ENCODE results near the gene RETREG3. TPM values are rescaled to one million over a fixed set of nuclear protein-coding genes. Genes with fewer than 3 reads are reported as not detected.

The RETREG3 gene
- total RNA-seq, 1 experiment from 2014 or later, result 46.0 TPM

DNA sequence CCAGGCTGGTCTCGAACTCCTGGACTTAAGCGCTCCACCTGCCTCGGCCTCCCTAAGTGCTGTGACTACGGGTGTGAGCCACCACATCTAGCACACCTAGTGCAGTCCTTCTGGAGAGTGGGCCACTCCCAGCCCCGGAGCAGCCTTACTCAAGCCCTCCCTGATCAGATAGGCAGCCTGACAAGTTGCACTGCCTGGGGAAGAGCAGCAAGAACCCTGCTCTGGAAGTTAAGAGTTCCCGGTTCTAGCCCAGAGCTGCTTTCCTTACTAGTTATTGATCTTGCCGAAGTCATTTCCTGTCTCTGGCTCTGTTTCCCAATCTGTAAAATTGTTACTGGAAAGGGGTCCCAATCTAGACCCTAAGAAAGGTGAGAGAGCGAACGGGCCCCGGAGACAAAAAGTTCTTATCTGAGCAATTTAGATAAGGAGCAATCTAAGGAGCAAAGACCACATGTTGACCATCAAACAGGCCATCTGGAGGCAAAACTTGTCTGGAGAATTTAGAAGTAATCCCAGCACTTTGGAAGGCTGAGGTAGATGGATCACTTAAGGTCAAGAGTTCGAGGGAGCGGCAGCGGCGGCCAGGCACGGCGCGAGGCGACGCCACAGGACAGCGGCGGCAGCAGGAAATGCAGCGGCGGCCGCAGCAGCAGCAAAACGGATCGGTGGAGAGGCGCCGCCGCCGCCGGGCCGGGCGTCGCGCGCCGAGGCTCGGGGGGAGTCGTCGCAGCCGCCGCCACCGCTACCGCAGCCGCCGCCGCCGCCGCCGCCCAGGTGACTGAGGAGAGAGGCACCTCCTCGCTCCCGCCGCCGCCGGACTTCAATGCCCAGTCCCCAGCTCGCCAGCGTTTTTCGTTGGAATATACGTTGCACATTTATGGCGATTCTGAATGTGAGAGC is 77.5 kb downstream of the RETREG3 start:
- Mint-ChIP-seq H3K36me3 (ENCODE audit: insufficient read depth, unreplicated experiment) (peaks cover 2% of the 10 kb centered on the region), H3K9me3 (ENCODE audit: unreplicated experiment) (no peaks in the 10 kb centered on the region), H3K4me3 (ENCODE audit: unreplicated experiment) (peak overlapping the region; percentile 69), H3K27me3 (ENCODE audit: insufficient read depth, unreplicated experiment) (no peaks in the 10 kb centered on the region), H3K4me1 (ENCODE audit: insufficient read depth, unreplicated experiment) (peaks cover 18% of the 10 kb centered on the region), H3K27ac (ENCODE audit: low read depth, unreplicated experiment) (no peak overlapping the region)
- POLR2A ChIA-PET, result interaction anchor here (0.6 to 4.4 kb wide), 7 partner anchors 13 to 784 kb away, joined by 3 to 43 read pairs (median 4); partner anchors contain the start of genes RETREG3 and TUBG1
- DNase-seq (ENCODE audit: unreplicated experiment), result peak; percentile 58
- CTCF ChIA-PET, result interaction anchor here (0.6 to 2.1 kb wide), 6 partner anchors 13 to 586 kb away, joined by 3 to 10 read pairs (median 4); no protein-coding TSS in a partner anchor
- intact Hi-C loops (cut with micrococcal nuclease), result no loop called here
- no TSS peak for BruUV-seq (replicated peaks)
- TF ChIP-seq, protein P1, sequence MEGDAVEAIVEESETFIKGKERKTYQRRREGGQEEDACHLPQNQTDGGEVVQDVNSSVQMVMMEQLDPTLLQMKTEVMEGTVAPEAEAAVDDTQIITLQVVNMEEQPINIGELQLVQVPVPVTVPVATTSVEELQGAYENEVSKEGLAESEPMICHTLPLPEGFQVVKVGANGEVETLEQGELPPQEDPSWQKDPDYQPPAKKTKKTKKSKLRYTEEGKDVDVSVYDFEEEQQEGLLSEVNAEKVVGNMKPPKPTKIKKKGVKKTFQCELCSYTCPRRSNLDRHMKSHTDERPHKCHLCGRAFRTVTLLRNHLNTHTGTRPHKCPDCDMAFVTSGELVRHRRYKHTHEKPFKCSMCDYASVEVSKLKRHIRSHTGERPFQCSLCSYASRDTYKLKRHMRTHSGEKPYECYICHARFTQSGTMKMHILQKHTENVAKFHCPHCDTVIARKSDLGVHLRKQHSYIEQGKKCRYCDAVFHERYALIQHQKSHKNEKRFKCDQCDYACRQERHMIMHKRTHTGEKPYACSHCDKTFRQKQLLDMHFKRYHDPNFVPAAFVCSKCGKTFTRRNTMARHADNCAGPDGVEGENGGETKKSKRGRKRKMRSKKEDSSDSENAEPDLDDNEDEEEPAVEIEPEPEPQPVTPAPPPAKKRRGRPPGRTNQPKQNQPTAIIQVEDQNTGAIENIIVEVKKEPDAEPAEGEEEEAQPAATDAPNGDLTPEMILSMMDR (IDR thresholded peaks at IDR 0.05; ENCODE audit: unreplicated experiment), result peak; percentile 38

DNA sequence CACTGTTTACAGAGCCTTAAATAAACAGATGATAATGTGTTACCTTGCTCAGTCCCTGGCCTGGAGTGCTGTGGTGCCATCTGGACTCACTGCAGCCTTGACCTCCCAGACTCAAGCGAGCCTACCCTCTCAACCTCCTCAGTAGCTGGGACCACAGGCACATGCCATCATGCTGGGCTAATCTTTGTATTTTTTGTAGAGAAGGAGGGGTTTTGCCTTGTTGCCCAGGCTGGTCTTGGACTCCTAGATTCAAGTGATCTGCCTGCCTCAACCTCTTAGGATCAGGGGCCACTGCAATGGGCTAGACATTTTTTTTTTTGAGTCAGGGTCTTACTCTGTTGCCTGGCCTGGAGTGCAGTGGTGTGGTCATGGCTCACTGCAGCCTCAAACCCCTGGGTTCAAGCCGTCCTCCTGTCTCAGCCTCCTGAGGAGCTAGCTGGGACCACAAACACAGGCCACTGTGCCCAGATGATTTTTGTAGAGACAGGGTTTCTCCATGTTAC is 78.2 kb downstream of the RETREG3 start:
- DNase-seq (ENCODE audit: unreplicated experiment), result no peak
- CTCF ChIA-PET, result interaction anchor here (0.6 to 2.1 kb wide), 7 partner anchors 9 to 210 kb away, joined by 3 to 10 read pairs (median 4); partner anchors contain the start of gene PSMC3IP
- Mint-ChIP-seq H3K27ac (ENCODE audit: low read depth, unreplicated experiment) (no peak overlapping the region), H3K9me3 (ENCODE audit: unreplicated experiment) (no peaks in the 10 kb centered on the region), H3K4me3 (ENCODE audit: unreplicated experiment) (no peak overlapping the region), H3K4me1 (ENCODE audit: insufficient read depth, unreplicated experiment) (peaks cover 18% of the 10 kb centered on the region), H3K27me3 (ENCODE audit: insufficient read depth, unreplicated experiment) (no peaks in the 10 kb centered on the region), H3K36me3 (ENCODE audit: insufficient read depth, unreplicated experiment) (no peaks in the 10 kb centered on the region)
- POLR2A ChIA-PET, result interaction anchor here (0.6 to 4.4 kb wide), 9 partner anchors 12 to 121 kb away, joined by 3 to 43 read pairs (median 4); partner anchors contain the start of genes RETREG3 and TUBG1
- TF ChIP-seq, protein P1 (IDR thresholded peaks at IDR 0.05; ENCODE audit: unreplicated experiment), result no peak
- BruUV-seq (replicated peaks), result no TSS peak
- intact Hi-C loops (cut with micrococcal nuclease), result no loop called here

Other genes starting within 250 kb of the RETREG3 start
- gene STAT3, start 220.9 kb downstream of the RETREG3 start, total RNA-seq (2022), result 89.2 and 115 TPM in 2 replicates
- gene CAVIN1, start 186.1 kb downstream of the RETREG3 start, total RNA-seq (2022), result 137 and 143 TPM in 2 replicates
- 56.0 and 60.5 TPM in 2 replicates for gene ATP6V0A1, start 150.5 kb downstream of the RETREG3 start, total RNA-seq (2022)
- gene NAGLU, start 73.1 kb downstream of the RETREG3 start, total RNA-seq (2022), result 21.0 and 29.5 TPM in 2 replicates
- gene HSD17B1, start 56.5 kb downstream of the RETREG3 start, total RNA-seq (2022), result 13.0 and 18.1 TPM in 2 replicates
- 82.6 and 89.2 TPM in 2 replicates for gene COASY, start 47.2 kb downstream of the RETREG3 start, total RNA-seq (2022)
- gene MLX, start 42.3 kb downstream of the RETREG3 start, total RNA-seq (2022), result 37.3 and 39.6 TPM in 2 replicates
- gene PSMC3IP, start 31.6 kb downstream of the RETREG3 start, total RNA-seq (2022), result 10.3 and 12.0 TPM in 2 replicates
- gene TUBG1, start 309 bp upstream of the RETREG3 start, total RNA-seq (2022), result 57.8 and 60.2 TPM in 2 replicates
- gene TUBG2, start 49.9 kb upstream of the RETREG3 start, total RNA-seq (2022), result 21.3 and 23.4 TPM in 2 replicates
- 12.5 and 12.9 TPM in 2 replicates for gene PLEKHH3, start 67.6 kb upstream of the RETREG3 start, total RNA-seq (2022)
- gene CCR10, start 72.5 kb upstream of the RETREG3 start, total RNA-seq (2022), result 0.21 and 0.22 TPM in 2 replicates
- gene CNTNAP1, start 73.2 kb upstream of the RETREG3 start, total RNA-seq (2022), result 1.2 and 1.5 TPM in 2 replicates
- gene EZH1, start 135.7 kb upstream of the RETREG3 start, total RNA-seq (2022), result 31.1 and 31.7 TPM in 2 replicates
- not detected in 2 replicates for gene RAMP2, start 151.9 kb upstream of the RETREG3 start, total RNA-seq (2022)
- 84.3 and 96.0 TPM in 2 replicates for gene VPS25, start 164.1 kb upstream of the RETREG3 start, total RNA-seq (2022)
- 2.3 and 5.4 TPM in 2 replicates for gene WNK4, start 171.2 kb upstream of the RETREG3 start, total RNA-seq (2022)
- gene COA3, start 189.3 kb upstream of the RETREG3 start, total RNA-seq (2022), result 41.0 and 52.7 TPM in 2 replicates
- gene CNTD1, start 189.5 kb upstream of the RETREG3 start, total RNA-seq (2022), result not detected in 2 replicates
- 78.8 and 81.5 TPM in 2 replicates for gene BECN1, start 214.9 kb upstream of the RETREG3 start, total RNA-seq (2022)
- gene PSME3, start 224.0 kb upstream of the RETREG3 start, total RNA-seq (2022), result 220 and 232 TPM in 2 replicates
- gene AOC2, start 235.2 kb upstream of the RETREG3 start, total RNA-seq (2022), result 2.6 and 2.9 TPM in 2 replicates
- 0.44 and 0.71 TPM in 2 replicates for gene AOC3, start 241.8 kb upstream of the RETREG3 start, total RNA-seq (2022)

All from MCF 10A (cell line).